Measurements from ENCODE around the gene RBM15.

DNA sequence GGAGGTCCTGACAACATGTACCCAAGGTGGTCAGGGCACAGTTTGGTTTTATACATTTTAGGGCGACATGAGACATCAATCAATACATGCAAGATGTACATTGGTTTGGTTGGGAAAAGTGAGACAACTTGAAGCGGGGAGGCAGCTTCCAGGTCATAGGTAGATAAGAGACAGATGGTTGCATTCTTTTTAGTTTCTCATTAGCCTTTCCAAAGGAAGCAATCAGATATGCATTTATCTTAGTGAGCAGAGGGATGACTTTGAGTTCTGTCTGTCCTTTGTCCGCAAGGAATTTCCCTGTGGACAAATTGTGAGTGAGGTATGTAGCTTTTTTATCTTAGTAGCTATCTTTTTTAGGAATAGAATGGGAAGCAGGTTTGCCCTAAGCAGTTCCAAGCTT is 10.5 kb upstream of the RBM15 start:
- no peak for TF ChIP-seq CHD1 (IDR thresholded peaks at IDR 0.05; ENCODE audit: low read depth, low read length)
- TF ChIP-seq SMC3 (IDR thresholded peaks at IDR 0.05; ENCODE audit: low read depth, low read length): no peak
- no peak for TF ChIP-seq RAD21 (IDR thresholded peaks at IDR 0.05; ENCODE audit: low read length)
- TF ChIP-seq, protein P1, sequence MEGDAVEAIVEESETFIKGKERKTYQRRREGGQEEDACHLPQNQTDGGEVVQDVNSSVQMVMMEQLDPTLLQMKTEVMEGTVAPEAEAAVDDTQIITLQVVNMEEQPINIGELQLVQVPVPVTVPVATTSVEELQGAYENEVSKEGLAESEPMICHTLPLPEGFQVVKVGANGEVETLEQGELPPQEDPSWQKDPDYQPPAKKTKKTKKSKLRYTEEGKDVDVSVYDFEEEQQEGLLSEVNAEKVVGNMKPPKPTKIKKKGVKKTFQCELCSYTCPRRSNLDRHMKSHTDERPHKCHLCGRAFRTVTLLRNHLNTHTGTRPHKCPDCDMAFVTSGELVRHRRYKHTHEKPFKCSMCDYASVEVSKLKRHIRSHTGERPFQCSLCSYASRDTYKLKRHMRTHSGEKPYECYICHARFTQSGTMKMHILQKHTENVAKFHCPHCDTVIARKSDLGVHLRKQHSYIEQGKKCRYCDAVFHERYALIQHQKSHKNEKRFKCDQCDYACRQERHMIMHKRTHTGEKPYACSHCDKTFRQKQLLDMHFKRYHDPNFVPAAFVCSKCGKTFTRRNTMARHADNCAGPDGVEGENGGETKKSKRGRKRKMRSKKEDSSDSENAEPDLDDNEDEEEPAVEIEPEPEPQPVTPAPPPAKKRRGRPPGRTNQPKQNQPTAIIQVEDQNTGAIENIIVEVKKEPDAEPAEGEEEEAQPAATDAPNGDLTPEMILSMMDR (conservative IDR thresholded peaks at IDR 0.05; ENCODE audit: low read depth, low read length): no peak
- TF ChIP-seq RCOR1 (IDR thresholded peaks at IDR 0.05; ENCODE audit: insufficient replicate concordance, low read length): no peak

All from IMR-90 (cell line).